ENCODE data around the gene PCSK5.

DNA sequence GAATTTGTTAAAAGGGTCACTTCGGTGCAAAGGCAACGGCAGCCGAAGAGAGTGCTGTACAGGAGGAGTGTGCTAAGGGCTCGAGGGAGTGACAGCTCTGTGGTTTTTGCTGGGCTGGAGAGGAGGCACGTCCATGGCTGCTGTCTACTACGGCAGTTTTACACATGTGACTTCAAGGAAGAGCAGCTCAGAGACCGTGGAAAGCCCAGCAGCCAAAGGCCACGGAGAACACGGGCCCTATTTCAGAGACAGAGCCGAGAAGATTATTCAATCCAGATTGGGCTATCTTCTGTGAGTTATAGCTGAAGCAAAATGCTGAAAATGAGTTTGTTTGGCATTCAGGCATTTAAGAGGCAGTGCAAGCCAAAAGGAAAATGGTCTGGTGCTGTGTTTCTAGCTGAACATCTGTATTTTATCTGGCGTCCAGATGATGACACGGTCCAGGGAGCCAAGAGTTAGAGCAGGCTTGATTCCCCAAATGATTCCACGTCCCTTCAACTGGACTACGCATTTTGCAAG, 407.3 kb downstream of the PCSK5 start:
- TF ChIP-seq CTCF (IDR thresholded peaks at IDR 0.05; ENCODE audit: low read length) (no peak), EZH2phosphoT487 (IDR thresholded peaks at IDR 0.05; ENCODE audit: low read length) (no peak)
